Posterior cingulate gyrus (tissue), 11 donors: Measurements from ENCODE around the gene MYO18B.

Experiments used
- DNase-seq, 10 donors: peaks; one replicate each; pipeline versions ENCODE4 v3.0.0 to v3.0.0-alpha.2; 2020 to 2021; ENCODE audit warnings: mixed read lengths in 3 of 10
- intact Hi-C: fragments of 100-400 bp; cut with DNase I; formaldehyde crosslinking; loops from one replicate; pipeline ENCODE4 v1.15.1; 2023

MYO18B gene

DNA sequence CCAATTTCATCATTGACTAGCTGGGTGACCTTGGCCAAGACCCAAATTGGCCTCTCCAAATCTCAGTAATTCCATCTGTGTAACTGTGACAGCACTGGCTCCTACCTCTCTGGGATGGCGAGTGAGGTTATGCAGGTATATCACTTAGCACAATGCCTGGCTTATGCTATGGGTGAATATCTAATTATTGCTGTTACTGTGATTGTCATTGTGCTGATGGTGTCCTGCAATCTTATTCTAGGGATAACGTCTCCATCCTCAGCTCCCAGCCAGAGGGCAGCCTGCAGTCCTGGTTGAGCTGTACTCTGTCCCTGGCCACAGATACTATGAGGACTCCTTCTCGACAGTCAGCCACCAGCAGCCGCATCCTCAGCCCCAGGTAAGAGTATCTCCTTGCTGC lies 262.5 kb downstream of the MYO18B start:
- DNase-seq: no peak
- intact Hi-C loops: no loop called here

GRCh38 chr22:26008587-26008986 lies 266.6 kb downstream of the MYO18B start:
- DNase-seq: no peak
- intact Hi-C loops: no loop called here

DNA sequence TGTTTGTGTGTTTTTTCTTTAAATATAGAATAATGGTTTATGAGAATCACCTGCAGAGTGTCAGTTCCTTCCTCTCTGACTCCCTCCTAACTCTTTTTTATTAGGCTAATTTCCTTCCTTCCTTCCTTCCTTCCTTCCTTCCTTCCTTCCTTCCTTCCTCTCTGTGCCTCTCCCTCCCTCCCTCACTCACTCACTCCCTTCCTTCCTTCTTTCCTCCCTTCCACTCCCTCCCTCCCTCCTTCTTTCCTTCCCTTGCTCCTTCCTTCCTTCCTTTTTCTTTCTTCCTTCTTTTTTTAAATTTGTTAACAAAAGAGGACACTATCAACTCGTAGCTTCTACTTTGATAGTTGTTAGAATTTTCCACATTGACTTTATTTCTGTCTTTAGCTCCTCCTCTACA lies 274.9 kb downstream of the MYO18B start:
- intact Hi-C loops: no loop called here
- no peak for DNase-seq

DNA sequence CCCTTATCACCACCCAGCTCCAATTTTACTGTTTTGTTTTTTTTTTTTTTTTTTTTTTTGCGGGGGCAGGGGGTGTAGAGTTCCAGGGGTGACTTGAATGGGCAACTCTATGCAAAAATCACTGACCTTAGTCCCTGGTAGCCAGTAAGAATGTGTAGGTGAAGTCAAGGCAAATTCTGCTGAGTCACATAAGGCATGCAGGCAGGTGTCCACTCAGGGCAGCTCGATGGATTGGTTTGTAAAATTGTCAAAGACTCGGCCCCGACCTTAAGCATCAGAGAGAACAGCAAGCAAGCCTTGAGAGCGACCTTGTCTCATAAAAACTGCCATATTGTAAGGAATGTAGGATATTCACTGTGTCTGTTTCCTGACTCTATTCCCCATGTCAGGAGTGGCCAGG lies 275.9 kb downstream of the MYO18B start:
- no peak for DNase-seq
- intact Hi-C loops: no loop called here

- no peak for DNase-seq
- intact Hi-C loops: no loop called here
Observed at GRCh38 chr22:26019596-26019995, 277.6 kb downstream of the MYO18B start.

DNA sequence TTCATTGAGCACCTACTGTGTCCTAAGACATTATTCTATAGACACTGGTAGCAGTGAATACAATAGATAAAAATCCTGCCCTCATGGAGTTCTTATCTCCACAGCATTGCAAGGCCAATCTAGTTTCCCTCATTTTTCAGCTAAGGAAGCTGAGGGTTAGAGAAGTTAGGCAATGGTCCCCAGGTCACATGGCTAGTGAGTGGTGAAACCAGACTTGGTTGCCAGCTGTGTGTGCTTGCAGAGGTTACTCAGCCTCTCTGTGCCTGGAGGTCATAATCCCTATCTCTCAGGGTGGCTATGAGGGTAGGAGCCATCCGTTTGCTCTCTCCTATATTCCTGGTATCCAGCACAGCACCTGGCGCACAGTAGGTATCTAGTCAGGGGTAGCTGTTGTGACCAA lies 279.5 kb downstream of the MYO18B start:
- no peak for DNase-seq
- intact Hi-C loops: no loop called here

DNA sequence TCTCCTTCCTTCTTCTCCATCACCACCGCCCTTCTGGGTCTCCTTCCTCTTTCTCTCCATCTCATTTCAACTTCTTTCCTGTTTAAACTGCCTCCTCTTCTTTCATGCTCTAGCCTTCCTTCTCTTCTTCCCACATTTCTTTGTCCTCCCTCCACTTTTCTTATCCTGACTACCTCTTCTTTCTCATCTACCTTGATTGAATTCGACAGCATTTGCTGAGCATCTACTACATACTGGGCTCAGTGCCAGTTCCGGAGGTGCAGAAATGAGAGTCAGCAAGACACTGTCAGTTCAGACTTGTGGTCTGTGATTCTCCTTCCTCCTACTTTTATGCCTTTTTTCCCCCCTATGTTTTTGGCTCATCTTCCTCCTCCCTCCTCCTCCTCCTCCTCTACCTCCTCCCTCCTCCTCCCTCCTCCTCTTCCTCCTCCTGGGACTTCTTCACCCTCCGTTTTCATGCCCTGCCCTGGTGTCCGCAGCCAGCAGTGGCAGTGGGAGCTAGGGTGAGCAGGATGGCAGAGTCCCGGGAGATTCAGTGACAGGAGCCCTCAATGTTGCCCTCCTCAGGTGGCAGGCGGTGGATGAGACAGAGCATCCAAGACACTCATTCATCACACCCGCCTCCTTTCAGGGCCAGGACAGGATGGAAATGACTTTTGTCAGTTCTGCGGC lies 281.3 kb downstream of the MYO18B start:
- intact Hi-C loops: no loop called here
- no peak for DNase-seq

- peak in 2 of 10 donors; percentile 8 to 15 for DNase-seq
- intact Hi-C loops: no loop called here
Observed at GRCh38 chr22:26025626-26026025, 283.6 kb downstream of the MYO18B start.

- DNase-seq: no peak
- intact Hi-C loops: no loop called here
Observed at GRCh38 chr22:26027341-26027740, 285.4 kb downstream of the MYO18B start.

DNA sequence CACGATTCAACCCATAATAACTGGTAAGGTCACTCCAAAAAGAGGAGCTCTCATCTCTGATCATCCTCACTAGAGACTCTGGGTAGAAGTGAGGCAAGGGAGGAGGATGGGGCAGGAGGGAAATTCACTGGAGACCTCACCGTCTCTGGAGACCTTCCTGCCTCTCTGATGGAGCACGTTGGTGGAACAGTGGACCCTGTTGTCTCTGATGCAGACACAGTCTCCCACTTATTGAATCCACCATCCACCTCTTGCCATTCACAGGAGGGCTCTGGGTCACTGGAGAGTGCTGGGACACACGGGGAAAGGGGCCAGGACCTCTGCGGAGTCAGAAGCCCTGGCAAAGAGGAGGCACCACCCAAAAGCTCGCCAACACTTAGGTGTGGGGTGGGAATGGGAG lies 289.7 kb downstream of the MYO18B start:
- intact Hi-C loops: no loop called here
- DNase-seq: no peak

DNA sequence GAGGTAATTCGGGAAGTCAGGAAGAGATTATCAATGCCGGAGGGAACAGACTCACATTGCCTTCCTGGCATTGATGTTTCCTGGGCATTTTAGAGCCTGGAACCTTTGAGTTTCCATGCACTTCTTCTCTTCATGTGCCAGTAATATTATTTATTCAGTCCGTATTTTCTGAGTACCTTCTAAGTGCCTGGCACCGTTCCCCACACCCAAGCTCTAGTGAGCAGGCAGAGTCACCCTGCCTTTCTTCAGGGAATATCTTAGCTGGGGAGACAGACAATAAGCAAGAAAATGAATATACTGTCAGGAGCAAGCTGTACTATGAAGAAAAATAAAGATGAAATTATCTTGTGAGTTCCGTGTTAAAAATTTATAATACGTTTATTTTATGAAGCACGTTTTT lies 291.1 kb downstream of the MYO18B start:
- no peak for DNase-seq
- intact Hi-C loops: no loop called here

GRCh38 chr22:26033586-26033985 lies 291.6 kb downstream of the MYO18B start:
- DNase-seq: no peak
- intact Hi-C loops: no loop called here

DNA sequence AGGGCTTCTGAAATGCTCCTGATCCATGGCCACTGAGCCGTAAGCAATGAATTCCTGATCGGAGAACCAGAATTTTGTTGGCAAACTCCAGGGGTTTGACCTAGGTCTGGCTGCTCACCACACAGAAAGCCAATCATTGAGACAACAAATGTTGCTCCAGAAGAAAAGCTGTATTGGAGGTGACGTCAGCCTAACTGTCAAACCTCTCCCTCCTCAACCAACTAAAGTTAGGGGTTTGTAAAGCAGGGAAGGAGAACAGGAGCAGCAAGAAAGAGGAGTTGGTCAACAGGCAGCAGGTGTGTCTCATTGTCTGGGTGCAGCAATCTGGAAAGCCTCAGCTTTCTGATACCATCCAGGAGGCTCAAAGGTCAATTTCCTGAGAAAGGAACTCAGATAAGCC lies 293.5 kb downstream of the MYO18B start:
- intact Hi-C loops: no loop called here
- DNase-seq: no peak

DNA sequence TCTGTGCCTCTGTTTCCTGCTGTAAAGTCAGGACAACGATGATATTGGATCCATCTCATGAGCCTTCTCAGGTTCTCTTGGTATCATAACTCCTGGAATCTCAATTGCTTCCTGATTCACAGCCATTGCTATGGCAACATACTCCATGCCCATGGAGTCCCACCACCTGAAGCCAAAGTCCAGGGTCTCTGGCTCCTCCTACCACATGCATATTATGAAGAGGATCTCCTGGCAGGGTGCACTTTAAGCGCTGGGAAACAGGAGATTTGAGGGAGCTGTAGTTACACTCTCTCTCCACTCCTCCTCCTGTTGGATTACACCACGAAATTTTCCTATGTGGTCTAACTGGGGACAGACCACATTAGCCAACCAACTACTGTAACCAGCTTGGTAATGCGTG lies 296.4 kb downstream of the MYO18B start:
- DNase-seq: no peak

GRCh38 chr22:26041931-26042330 lies 299.9 kb downstream of the MYO18B start:
- intact Hi-C loops: no loop called here
- DNase-seq: no peak

More for the DNA sequence above, 296.4 kb downstream of the MYO18B start:
- intact Hi-C loops: no loop called here

DNA sequence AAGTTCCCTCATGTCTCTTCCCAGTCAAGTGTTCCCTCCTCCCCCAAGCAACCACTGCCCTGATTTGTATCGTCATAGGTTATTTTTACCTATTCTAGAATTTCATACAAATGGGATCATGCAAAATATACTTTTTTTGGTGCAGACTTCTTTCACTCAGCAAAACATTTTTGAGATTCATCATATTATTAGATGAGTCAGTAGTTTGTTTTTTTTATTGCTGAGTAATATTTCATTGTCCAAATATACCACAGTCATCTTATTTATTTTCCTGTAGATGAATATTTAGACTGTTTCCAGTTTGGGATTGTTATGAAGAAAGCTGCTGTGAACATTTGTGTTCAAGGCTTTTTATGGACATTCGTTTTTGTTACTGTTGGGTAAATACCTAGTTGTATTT lies 301.0 kb downstream of the MYO18B start:
- intact Hi-C loops: no loop called here

DNA sequence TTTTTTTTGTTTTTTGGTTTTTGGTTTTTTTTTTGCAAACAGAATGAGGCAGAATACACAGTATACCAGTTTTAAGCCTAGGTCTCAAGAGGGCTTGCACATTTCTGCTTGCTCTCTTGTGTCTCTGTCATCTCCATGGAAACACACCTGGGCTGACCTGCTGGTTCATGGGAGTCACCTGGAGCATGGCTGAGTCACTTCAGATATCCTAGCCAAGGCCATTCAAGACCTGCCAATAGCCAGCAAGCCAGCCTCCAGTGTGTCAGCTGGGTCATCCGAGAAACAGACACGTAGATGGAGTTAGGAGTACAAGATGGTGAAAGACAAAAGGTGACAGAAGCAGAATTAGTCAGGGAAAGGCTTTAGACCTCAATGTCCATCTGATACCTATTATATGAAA lies 303.1 kb downstream of the MYO18B start:
- DNase-seq: no peak
- intact Hi-C loops: no loop called here

More for the DNA sequence above, 301.0 kb downstream of the MYO18B start:
- DNase-seq: no peak

GRCh38 chr22:26045860-26046259 lies 303.9 kb downstream of the MYO18B start:
- DNase-seq: no peak
- intact Hi-C loops: no loop called here

GRCh38 chr22:26047516-26047915 lies 305.5 kb downstream of the MYO18B start:
- DNase-seq: no peak
- intact Hi-C loops: no loop called here

DNA sequence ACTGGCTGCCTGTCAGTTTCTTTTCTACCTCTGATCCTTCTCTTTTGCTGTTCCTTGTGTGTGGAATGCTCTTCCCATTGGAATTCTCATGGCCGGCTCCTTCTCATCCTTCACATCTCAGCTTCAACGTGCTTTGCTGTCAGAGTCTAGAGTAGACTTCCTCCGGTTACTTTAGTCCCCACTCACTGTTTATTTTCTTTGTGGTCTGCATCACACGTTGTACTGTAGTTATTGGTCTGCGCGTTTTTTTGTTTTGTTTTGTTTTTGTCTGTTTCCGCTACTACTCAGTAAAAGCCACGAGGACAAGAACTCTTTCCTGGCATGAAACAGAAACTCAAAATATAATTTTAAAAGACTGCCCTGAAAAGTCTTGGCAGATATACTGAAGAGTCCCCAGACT lies 305.9 kb downstream of the MYO18B start:
- intact Hi-C loops: no loop called here
- DNase-seq: no peak

DNA sequence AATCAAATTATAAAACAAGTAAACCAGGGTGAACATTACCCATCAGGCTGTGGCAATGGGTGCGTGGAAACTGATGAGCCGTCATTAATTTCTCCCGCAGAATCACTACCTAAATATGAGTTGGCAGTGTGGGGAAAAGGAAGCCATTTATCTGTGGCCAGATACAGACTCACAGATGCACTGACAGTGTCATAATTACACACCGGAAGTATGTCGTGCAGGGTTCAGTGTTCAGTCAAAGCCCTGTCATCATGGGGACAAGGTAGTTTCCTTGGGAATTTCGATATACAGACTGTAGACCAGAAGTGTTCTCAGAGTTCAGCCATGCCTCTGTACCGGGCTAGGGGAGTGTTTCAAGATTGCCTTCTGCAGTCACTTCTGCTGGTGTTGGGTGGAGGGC lies 308.1 kb downstream of the MYO18B start:
- intact Hi-C loops: no loop called here
- DNase-seq: no peak

DNA sequence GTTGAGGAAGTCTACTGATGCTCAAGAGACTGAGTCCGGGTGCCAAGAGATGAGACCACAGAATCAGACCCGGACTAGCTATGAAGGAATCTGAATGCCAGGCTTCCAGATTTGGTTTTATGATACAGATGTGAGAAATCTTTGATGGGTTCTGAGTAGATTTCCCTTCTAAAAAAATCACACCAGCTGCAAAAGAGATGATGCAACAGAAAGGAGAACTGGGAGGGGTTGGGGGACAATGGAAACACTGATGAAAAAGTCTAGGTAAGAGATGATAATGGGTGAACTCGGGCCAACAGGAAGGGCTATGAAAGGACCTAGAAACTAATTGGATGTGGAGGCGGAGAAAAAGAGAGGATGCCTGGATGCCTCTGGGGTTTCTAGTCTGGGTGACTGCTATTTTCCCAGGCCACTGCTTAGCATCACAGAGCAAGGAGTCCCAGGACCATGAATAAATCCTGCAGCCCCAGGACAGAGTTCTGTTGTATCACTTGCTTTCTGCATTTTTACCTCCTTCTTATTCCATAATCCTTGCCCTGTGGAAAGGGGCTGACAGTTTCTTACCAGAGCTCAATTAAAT lies 311.8 kb downstream of the MYO18B start:
- intact Hi-C loops: no loop called here

More for the DNA sequence above, 311.8 kb downstream of the MYO18B start:
- no peak for DNase-seq
